MM.1S (cell line): Measurements from ENCODE around the gene FEN1.

Experiments
- EZH2 ChIP-seq: fragments of 300-600 bp; sonication (generic); optimal IDR thresholded peaks from 2 replicates; pipeline ENCODE3; 2017; ENCODE audit warnings: low read depth, mild to moderate bottlenecking, antibody characterized with exemption, low read length, mixed read lengths
- EZH2phosphoT487 ChIP-seq: fragments of 300-600 bp; sonication (generic); IDR thresholded peaks from 2 replicates; pipeline ENCODE4 v1.6.1; 2018; ENCODE audit warnings: antibody characterized with exemption, low read length
- TF ChIP-seq, protein P1 (sequence below): fragments of 300-600 bp; sonication (generic); IDR thresholded peaks from 2 replicates; pipeline ENCODE4 v1.5.1; 2016; ENCODE audit warnings: antibody characterized with exemption, low read length, mixed read lengths

DNA sequence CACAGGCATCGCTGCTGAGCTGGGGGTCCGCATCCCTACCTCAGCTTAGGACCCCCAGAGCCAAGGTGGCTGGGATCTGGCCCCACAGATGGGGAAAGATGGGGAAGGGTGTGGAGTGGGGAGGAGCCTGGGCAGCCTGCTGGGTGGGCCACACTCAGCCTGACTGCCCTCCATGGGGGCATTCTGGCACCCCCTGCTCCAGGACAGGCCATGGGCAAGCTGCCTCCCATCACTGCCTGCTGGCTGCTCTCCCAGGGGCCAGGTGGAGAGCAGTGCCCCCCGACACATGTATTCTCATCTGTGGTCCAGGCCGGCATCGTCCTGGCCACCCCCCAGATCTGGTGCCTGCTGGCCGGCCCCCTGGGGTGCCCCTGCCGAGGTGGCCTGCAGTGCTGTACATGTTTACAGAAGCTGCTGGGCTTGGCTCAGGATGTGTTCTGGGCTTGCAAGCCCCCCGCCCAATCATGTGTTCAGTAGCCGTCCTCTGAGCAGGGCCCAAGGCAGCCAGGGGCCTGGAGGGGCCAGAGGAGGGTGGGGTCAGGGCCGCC lies 48.0 kb upstream of the FEN1 start:
- no peak for TF ChIP-seq EZH2
- TF ChIP-seq EZH2phosphoT487 = no peak
- TF ChIP-seq, protein P1, sequence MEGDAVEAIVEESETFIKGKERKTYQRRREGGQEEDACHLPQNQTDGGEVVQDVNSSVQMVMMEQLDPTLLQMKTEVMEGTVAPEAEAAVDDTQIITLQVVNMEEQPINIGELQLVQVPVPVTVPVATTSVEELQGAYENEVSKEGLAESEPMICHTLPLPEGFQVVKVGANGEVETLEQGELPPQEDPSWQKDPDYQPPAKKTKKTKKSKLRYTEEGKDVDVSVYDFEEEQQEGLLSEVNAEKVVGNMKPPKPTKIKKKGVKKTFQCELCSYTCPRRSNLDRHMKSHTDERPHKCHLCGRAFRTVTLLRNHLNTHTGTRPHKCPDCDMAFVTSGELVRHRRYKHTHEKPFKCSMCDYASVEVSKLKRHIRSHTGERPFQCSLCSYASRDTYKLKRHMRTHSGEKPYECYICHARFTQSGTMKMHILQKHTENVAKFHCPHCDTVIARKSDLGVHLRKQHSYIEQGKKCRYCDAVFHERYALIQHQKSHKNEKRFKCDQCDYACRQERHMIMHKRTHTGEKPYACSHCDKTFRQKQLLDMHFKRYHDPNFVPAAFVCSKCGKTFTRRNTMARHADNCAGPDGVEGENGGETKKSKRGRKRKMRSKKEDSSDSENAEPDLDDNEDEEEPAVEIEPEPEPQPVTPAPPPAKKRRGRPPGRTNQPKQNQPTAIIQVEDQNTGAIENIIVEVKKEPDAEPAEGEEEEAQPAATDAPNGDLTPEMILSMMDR = no peak
